ENCODE data around the gene PTH2.
"Not testable (repeated sequence)": the region's sequence is repeated elsewhere in the genome, so short reads cannot be mapped to it uniquely, and the experiment has no call there.

The PTH2 gene, protein sequence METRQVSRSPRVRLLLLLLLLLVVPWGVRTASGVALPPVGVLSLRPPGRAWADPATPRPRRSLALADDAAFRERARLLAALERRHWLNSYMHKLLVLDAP

DNA sequence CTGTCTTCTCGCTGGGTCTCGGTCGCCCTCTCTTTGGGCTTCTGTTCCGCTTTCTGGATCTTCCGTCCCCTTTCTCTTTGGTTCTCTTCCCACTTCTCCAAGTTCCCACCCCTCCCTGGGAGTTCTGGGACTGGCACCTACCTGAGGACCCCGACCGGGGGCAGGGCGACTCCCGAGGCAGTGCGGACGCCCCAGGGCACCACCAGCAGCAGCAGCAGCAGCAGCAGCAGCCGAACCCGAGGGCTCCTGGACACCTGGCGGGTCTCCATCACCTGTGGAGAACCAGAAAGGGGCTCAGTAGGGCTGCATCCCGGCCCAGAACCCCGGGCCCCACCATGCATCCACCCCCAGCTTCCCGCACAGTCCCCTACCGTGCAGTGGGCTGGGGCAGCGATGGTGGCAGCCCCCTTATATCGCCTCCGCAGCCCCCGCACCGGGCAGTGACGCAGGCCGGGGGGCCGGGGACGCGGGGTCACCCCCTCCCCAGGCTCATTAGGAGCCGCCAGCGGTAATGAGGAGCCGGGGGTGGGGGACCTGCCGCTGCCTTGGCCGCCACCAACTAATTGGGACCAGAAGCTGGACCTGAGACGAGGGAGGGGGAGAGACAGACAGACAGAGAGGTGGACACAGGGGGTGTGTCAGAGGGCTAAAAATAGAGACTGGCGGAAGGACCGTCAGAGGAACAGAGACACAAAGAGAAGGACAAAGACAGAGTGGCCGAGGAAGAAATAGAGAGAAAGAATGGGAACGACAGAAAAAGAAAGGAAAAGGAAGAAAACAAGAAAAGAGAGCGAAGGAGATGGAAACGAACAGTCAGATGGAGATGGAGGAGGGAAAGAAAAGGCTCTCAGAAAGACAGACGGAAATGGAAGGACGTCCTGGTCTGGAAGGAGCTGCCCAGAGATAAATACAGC is at the start of gene PTH2:
Gene PTH2 (minus strand): TSS at position 371 of the 914 bp plus-strand sequence. CDS start 102 bp downstream, at position 269.
- DNase-seq, result no peak

DNA sequence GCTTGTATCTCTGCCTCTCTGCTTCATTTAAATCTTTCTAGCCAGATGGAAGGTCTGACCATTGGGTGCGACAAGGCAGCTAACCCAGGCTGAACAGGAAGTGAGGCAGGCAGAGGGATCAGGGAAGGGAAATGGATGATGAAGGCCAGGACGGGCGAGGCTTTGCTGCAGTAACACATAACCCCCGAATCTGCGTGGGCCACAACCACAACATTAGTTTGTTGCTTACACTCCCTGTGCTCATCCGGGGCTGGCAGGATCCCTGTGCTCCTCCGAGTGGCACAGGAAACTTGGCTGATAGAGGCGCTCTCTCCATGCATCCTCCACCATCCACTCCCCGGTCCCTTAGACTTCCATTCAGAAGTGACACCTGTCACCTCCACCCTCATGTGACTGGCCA is 49.7 kb upstream of the PTH2 start:
- no peak for DNase-seq

DNA sequence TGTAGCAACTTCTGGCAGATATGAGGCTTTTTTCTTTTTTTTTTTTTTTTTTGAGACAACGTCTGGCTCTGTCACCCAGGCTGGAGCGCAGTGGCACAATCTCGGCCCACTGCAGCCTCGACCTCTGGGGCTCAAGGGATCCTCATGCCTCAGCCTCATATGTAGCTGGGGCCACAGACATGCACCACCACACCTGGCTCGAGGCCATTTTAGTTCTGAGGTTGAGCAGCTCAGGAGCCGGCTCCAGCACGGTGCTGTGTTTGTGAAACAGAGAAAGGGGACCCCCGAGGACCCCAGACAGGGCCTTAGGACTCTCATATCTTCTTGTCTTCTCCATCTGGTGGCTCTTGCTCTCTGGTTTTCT is 47.4 kb upstream of the PTH2 start:
- no peak for DNase-seq

DNA sequence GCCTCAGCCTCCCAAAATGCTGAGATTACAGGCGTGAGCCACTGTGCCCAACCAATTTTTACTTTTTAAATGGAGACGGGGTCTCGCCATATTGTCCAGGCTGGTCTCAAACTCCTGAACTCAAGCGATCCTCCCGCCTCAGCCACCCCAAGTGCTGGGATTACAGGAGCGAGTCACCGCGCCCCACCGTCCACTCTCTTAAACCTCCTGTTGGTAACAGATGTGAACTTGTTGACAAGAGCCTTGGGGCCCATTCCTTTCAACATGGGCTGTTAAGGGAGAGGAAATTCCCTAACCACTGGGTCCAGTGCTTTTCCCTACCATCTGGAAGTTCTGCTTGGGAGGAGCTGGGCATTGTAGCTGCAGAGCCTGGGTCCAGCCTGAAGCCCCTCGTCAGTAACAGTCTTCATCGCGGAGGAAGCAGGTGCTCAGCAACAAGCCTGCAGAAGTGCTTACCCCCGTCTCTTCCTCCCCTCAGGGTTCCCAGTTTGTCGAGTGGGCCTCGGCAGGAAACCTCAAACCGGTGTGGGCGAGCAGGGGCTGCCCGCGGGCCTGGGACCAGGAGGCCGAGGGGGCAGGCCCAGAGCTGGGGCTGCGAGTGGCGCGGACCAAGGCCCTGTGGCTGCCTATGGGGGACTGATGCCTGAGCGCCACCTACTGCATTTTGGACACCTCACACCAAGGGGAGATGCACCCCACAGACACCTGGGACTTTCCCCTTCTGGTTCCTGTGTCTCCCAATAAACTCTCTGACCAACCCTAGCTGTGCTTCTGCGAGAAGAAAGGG is 46.8 kb upstream of the PTH2 start:
- no peak for DNase-seq

DNA sequence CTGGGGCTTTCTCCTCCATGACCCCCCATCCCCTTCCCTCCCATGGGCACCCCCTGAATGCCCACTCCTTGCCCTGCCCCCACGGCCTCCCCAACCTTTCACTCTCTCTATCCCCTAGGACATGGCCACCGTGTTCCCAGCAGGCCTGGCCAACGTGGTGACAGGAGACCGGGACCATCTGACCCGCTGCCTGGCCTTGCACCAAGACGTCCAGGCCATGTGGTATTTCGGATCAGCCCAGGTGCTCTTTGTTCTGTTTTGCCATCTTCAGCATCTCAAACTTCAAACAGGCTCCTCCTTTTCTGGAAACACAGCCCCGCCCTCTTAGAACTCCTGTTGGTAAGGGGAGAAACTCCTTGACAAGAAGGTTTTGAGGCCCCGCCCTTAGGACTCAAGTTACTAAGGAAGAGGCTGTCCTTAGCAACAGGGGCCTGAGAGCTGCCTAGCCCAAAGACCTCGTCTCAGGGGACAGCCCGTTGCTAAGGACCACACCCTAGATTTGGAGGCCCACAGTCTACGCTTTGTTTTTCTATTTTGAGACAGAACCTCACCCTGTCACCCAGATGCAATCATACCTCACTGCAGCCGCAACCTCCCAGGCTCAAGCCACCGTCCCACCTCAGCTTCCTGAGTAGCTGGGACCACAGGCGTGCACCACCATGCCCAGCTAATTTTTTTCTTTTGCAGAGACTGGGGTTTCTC is 45.7 kb upstream of the PTH2 start:
- no peak for DNase-seq

DNA sequence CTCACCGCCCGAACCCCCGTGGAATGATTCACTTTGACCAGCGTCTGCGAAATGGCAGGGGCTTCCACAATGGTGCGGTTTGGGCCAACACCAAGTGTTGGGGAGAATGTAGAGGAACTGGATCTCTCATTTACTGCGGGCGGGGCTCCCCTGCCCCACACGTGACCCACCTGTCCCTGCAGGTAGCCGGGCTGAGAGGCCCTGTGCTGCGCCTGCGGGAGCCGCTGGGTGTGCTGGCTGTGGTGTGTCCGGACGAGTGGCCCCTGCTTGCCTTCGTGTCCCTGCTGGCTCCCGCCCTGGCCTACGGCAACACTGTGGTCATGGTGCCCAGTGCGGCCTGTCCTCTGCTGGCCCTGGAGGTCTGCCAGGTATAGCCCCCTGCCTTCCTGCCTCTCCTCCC is 45.0 kb upstream of the PTH2 start:
- no peak for DNase-seq

DNA sequence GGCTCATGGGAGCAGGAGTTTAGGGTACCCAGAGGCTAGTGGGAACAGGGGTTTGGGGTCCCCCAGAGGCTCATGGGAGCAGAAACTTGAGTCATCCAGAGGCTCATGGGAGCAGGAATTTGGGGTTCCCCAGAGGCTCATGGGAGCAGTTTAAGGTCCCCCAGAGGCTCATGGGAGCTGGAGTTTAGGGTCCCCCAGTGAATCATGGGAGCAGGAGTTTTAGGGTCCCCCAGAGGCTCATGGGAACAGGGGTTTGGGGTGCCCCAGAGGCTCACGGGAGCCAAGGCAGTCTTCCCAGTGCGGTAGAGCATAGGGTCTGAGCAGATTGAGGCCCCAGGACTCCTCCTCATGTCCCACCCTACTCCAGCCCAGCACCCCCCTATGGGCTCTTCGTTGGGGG is 42.1 kb upstream of the PTH2 start:
- DNase-seq, result no peak

DNA sequence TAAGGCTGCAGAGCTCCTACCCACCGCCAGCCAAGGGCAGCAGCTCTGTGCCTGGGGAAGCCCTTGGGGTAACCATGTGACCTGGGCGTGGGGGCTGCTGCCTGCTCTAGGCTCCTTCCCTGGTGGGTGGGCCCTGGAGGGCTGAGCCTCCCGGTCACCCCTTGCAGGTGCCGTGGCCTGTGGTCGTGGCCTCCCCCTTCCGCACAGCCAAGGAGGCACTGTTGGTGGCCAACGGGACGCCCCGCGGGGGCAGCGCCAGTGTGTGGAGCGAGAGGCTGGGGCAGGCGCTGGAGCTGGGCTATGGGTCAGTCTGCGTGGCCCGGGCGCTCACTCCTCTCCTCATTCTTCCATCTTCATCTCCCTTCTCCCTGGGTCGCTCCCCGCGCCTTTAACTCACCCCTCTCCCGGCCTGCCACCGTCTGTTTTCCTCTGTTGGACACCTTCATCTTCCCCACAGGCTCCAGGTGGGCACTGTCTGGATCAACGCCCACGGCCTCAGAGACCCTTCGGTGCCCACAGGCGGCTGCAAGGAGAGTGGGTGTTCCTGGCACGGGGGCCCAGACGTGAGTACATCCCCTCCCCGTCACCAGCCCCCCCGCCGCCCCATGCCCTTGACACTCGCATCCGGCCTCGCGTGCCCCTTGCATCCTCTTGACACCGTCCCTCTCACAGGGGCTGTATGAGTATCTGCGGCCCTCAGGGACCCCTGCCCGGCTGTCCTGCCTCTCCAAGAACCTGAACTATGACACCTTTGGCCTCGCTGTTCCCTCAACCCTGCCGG is 40.9 kb upstream of the PTH2 start:
- DNase-seq, result no peak

DNA sequence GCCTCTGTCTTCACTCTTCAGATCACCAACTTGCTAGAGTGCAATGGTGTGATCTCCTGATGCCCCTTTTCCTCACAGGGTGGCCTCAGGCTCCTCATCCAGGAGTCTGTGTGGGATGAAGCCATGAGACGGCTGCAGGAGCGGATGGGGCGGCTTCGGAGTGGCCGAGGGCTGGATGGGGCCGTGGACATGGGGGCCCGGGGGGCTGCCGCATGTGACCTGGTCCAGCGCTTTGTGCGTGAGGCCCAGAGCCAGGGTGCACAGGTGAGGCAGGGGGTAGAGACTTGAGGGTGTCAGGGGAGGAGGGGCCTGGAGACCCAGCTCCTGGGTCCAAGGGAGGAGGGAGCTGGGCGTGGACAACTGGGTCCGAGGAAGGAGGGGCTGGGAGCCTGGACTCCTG is 39.3 kb upstream of the PTH2 start:
- DNase-seq, result no peak

DNA sequence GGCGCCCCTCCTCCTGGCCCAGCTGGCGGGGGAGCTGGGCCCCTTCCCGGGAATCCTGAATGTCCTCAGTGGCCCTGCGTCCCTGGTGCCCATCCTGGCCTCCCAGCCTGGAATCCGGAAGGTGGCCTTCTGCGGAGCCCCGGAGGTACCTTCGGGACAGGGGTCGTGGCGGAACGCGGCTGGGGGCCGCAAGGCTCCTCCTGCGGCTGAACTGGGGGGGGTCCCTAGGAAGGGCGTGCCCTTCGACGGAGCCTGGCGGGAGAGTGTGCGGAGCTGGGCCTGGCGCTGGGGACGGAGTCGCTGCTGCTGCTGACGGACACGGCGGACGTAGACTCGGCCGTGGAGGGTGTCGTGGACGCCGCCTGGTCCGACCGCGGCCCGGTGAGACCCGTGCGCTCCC is 38.4 kb upstream of the PTH2 start:
- DNase-seq, result no peak

DNA sequence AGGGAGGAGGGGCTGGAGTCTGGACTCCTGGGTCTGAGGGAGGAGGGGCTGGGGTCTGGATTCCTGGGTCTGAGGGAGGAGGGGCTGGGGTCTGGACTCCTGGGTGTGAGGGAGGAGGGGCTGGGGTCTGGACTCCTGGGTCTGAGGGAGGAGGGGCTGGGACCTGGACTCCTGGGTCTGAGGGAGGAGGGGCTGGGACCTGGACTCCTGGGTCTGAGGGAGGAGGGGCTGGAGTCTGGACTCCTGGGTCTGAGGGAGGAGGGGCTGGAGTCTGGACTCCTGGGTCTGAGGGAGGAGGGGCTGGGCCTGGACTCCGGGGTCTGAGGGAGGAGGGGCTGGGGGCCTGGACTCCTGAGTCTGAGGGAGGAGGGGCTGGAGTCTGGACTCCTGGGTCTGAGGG is 37.9 kb upstream of the PTH2 start:
- DNase-seq, result not testable (repeated sequence)

DNA sequence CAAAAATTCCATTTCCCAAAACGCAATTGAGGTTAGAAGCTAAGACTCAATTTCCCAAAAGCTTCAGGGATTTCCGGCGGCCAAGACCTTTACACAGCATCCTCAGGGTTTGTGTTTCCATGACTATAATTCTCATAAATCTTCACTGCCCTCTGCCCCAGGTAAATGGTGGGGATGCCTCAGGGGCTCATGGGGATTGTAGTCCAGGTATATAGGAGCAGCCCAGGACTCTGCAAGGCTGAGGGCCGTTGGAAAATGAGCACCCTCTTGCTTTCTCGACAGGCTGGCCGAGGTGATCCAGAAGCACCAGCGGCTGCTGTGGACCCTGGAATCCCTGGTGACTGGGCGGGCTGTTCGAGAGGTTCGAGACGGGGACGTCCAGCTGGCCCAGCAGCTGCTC is 36.1 kb upstream of the PTH2 start:
- DNase-seq, result no peak

DNA sequence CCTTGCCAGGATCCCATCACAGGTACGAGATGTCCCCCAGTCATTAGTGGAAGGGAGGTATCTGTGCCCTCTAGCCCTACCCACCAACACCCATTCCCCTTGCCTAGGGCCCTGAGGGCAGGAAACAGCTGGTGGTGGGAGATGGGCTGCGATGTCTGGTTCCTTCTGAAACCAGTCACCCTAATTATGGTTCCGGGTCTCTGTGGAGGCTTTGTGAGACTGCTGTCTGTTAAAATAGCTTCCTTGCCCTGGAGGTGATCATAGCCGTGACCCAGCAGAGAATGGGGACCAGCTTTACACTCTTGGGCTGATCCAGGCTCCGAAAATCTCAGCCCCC is 35.3 kb upstream of the PTH2 start:
- no peak for DNase-seq

DNA sequence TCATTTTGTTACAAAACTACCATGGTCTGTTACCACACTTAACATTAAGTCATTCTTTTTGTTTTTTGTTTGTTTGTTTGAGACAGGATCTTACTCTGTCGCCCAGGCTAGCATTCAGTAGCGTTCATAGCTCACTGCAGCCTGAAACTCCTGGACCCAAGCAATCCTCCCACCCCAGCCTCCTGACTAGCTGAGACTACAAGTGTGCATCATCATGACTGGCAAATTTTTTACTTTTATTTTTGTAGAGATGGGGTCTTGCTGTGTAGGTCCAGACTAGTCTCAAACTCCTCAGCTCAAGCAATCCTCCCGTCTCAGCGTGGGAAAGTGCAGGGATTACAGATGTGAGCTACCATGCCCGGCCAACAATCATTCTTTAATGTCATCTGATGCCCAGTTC is 33.1 kb upstream of the PTH2 start:
- no peak for DNase-seq

DNA sequence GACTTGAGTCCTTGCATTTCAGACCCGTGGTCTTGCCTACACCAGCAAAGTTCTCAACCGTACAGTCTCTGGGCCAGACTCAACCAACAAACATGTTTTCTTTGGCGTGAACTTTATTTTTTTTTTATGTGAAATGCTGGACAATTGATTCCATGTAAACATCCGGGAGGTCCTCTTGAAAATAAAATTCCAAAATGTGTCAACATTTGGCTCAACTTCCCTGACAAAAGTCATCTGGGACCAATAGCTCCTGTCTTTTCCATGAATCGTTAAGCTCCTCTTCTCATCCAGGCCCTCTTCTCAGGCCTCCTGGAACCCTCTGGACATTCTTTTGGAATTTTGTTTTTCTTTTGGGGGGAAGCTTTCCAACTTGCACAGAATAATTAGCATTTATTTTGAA is 32.5 kb upstream of the PTH2 start:
- DNase-seq, result no peak

DNA sequence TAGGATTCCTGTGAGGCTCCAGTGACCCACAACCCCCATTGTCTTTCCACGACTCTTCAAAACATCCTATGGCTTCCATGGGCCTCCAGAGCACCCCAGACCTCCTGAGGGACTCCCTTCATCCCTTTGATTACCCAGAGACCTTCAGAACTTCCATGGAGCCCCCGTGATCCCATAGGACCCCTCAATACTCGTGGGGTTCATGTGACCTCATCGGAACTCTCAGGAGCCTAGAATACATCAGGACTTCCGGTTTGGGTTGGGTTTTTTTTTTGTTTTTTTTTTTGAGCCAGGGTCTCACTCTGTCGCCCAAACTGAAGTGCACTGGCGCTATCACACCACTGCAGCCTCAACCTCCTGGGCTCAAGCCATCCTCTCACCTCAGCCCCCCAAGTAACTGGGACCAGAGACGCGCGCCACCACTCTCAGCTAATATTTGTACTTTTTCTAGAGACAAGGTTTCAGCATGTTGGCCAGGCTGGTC is 30.6 kb upstream of the PTH2 start:
- no peak for DNase-seq

DNA sequence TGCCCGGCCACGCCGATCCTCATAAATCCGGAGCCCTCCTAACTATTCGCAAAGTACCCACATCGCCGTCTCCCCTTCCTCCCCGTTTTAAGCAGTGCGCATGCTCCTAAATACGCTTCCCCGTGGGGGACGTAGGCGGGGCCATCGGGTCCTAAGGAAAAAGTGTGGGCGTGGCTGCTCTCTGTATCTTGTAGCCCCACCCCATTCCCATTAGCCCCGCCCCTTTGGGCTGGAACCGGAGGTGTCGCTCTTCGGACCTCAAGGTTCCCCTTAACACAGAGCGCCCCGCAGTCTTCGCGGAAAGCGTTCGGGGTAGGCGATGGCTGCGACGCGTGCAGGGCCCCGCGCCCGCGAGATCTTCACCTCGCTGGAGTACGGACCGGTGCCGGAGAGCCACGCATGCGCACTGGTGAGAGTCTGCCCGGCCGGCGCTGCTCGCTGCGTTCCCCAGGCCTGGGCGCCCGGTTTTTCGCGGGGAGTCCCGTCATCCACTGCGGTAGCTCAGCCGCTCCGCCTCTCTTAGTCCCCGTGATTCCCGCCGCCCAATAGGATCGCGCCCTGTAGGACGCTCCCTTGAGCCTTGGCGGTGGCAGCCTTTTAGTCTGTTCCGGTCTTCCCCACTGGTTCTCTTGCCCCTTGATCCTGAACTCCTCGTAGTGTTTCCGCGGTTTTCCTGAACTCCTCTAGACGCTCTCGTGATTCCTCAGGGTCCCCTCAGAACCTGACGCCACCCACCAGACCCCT is 29.9 kb upstream of the PTH2 start, which contains the start of gene ALDH16A1:
Gene ALDH16A1 (plus strand): TSS at position 213 of the 744 bp plus-strand sequence. CDS start 107 bp downstream, at position 320.
- peak; percentile 96 for DNase-seq

DNA sequence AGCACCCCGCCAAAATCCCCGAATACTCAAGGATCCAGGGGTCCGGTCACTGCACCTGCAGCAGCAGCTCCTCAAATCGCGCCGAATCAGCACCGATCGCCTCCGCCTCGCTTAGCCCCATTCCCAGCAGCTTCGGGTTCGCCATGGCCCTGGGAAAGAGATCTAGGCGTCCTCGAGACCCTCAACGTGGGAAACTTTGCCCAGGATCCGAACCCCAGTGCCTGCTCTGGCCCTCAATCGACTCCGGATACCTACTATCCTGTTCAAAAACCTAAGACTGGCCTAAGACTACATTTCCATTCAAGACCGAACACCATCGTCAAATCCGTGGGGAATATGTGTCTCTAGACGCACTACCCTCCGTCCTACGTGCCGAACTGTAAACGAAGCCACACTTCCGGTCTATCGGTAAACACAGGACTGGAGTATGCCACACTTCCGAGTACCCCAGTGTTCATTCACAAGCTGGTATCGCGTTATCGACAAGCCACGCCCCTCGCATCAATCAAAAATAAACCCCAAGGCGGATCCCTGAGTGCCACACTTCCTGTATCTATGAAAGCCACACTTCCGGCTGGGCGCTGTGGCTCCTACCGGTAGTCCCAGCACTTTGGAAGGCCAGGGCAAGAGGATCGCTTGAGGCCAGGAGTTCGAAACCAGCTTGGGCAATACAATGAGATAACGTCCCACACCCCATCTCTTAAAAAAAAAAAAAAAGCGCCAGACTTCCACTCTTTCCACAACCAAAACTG is 28.4 kb upstream of the PTH2 start, which contains the start of gene PIH1D1:
Gene PIH1D1 (minus strand): TSS at position 385 of the 752 bp plus-strand sequence. CDS start 240 bp downstream, at position 145.
- peak; percentile 97 for DNase-seq

DNA sequence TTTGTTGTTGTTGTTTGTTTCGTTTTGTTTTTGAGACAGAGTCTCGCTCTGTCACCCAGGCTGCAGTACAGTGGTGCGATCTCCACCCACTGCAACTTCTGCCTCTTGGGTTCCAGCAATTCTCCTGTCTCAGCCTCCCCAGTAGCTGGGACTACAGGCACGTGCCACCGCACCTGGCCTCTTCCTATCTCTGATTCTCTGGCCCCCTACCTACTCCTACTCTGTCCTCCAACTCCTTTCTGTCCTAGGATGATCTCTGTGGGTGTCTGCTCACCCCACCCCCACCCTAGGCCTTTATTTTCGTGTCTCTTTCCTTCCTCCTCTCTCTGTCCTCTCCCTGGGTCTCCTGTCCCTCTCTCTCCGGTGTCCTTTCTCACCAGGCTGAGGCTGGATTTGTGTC is 27.2 kb upstream of the PTH2 start:
- no peak for DNase-seq

DNA sequence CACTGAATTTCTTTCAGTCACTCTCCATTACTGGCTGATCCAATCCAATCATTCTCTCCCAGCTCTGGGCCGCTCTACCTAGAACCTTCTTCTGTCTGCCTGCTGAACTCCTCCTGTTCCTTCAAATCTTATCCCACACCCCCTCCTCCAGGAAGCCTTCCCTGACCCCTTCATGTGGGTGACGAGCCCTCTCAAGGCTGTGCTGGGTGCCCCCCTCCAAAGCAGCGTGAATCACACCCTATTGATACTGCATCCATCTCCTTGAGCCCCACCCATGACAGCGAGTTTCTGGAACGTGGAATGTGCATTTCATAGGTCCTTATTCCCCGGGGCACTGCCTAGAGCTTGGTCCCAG is 25.2 kb upstream of the PTH2 start:
- no peak for DNase-seq

Data from NCI-H1092 treated with DMSO at 0.1 percent for 48 hours (cell line).